ENCODE data around the gene PARP16.
A peak's percentile ranks its signal among the peaks of the same experiment; 100 is the strongest.
"Not testable (repeated sequence)": the region's sequence is repeated elsewhere in the genome, so short reads cannot be mapped to it uniquely, and the experiment has no call there.

PARP16 gene

DNA sequence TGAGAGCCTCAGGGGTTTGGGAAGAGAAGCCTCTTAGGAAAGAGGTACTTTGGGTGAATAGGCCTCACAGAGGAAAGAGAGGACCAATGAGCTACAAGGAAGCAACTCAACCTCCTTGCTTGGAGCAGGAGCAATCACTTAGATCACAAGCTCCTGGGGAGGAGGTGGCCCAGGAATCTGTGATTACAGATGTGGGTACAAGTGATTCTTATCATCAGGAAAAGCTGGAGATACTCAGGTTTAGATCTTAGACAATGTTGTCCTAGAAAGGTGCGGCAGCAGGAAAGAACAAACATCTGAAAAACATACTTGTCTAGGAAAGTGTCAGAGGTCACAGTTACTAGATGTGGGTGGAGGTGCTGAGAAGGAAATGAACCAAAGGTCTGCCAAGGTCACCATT lies 8.2 kb downstream of the PARP16 start:
- no peak for FAIRE-seq
- DNase-seq (ENCODE audit: low spot score): no peak

GRCh38 chr15:65277015-65277414 lies 9.7 kb downstream of the PARP16 start:
- DNase-seq (ENCODE audit: low spot score) (no peak), FAIRE-seq (no peak)

GRCh38 chr15:65275728-65276126 lies 11.0 kb downstream of the PARP16 start:
- FAIRE-seq: peak; percentile 63
- peak; percentile 71 for DNase-seq (ENCODE audit: low spot score)

DNA sequence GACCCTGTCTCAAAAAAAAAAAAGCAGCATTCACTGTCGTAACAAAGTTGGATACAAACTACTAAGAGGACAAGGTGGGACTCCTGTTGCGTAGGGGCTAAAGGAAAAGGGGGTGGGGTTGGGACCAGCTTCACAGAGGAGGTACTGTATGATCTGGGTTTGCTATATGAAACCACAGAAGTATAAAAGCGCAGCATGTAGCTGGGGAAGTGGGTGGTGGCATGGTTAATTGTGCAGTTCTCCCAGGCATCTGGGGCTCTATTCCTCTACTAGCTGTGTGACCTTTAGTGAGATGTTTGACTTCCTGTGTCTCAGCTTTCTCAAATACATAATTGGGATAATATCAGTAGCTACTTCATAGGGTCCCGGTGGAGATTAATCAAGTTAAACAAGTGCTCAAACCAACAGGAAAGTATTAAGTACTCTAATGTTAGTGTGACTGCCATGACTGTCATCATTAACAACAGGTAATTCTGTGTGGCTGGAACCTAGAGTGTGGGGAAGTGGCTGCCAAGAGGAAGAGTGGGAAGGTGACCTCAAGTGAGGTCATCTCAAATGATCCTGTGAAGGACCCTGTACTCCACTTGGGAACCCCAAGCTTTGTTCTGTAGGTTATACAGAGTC lies 11.5 kb downstream of the PARP16 start:
- FAIRE-seq: no peak

DNA sequence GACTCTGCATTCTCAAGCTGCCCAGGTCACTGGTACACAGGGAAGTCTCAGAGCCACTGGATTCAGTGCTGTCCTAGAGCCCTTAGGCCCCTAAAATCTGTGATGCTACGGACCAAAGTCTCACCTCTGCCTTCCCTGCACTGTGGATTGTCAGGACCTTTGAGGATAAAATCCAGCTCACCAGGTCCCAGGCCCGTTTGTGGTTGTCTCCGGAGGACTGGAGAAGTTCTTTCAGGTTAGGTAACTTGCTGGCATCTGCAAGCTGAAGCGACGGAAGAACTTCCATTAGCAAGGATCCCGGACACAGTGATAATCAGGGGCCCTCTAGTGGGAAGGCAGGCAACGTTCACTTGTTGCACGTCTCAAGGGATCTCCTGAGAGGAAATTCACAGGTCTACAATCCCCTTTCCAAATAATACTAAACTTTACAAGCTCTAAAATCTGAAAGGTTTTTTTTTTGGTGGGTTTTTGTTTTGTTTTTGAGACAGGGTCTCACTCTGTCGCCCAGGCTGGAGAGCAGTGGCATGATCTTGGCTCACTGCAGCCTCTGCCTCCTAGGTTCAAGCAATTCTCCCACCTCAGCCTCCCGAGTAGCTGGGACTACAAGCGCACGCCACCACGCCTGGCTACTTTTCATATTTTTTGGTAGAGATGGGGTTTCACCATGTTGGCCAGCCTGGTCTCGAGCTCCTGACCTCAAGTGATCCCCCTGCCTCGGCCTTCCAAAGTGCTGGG lies 15.7 kb downstream of the PARP16 start:
- FAIRE-seq: not testable (repeated sequence)
- DNase-seq (ENCODE audit: low spot score): peak; percentile 44

More for the DNA sequence above, 11.5 kb downstream of the PARP16 start:
- DNase-seq (ENCODE audit: low spot score): no peak

DNA sequence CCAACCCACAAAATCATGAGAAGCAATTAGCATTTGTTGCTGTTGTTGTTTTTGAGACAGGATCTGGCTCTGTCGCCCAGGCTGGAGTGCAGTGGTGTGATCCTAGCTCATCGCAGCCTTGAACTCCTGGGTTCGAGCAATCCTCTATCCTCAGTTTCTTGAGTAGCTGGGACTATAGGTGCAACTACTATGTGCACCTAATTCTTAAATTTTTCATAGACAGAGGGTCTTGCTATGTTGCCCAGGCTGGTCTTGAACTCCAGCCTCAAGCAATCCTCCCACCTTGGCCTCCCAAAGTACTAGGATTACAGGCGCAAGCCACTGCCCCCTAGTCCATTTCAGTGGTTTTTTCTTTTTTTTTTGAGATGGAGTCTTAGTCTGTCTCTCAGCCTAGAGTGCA lies 18.3 kb downstream of the PARP16 start:
- DNase-seq (ENCODE audit: low spot score) (no peak), FAIRE-seq (no peak)

DNA sequence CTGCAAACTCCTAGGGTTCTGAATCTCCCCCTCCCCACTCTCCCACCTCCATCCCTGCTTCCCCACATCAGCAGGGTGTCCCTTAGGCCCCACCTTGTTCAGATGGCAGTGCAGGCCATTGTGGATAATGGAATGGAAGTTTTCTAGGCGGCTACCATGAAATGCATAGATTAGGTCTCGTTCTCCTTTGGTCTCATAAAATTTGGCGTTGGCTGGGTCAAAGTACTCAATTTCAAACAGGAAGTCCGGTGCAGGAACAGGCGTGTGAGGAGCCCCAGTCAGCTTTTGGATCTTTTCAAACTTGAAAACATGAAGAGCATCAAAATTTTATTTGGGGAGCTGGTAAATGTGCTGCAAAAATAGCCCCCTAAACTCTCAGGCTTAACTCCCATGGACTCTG lies 20.2 kb downstream of the PARP16 start:
- no peak for DNase-seq (ENCODE audit: low spot score)
- FAIRE-seq: no peak

- DNase-seq (ENCODE audit: low spot score) (no peak), FAIRE-seq (no peak)
Observed at GRCh38 chr15:65264863-65265430, 21.7 kb downstream of the PARP16 start.

- no peak for DNase-seq (ENCODE audit: low spot score)
- no peak for FAIRE-seq
Observed at GRCh38 chr15:65263313-65263712, 23.4 kb downstream of the PARP16 start.

- no peak for DNase-seq (ENCODE audit: low spot score)
- no peak for FAIRE-seq
Observed at GRCh38 chr15:65260968-65261367, 25.7 kb downstream of the PARP16 start.

DNA sequence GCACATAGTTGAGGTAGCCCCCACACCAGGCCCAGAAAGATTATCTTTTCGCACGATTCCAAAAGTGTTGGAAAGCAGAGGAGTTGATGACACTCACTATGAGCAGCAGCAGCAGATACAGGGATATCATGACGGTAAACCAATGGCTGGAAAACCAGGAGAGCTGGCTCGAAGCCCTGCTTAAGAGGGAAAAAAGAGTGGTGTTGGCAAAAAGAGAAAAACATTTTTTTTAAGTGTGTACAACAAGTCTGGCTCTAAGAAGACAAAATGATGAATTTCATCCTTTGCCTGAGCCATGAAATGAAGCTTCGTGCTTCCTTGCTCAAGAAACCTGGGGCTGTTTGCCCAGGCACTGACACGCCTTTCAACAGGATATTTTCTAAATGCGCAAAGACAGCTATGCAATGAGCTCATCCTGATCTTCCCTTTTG lies 27.3 kb downstream of the PARP16 start:
- no peak for DNase-seq (ENCODE audit: low spot score)

DNA sequence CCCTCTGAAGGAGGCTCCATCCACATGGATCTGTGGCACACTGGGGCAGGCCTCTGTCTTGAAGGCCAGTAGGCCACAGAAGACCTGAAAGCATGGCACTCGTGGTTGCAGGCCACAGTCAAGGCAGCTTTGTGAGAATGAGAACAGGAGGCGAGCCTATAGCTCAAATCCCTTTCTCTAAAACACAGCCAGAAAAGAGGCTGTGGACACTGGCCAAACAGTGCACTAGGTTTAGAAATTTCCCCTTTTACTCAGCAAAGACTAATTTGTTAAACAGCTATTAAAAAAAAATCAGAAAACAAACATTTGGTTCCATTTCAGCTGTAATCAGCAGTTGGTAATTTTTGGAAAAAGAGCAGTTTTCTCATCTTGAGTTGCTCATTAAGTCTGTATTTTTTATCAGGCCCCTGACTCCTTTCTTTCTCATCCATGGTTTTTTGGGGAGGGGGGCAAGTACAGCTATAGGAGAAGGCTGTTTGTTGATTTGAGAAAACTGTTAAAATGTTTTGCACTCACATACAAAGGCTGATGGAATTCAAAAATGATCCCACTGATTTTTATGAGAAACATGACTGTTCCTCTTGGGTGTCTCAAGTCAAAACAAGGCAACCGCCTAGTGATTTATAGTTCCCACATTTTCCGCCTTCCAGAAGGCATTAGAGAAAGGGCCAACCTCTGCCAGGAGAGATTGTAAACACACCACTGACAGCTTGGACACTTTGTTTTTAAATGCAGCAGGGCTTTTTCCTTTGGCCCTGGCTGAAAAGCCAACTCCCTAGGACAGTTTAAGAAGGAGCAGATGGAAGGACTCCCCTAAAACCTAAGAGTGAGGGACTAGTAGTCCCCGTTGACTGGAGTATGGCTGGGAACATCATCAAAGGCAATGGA lies 28.1 kb downstream of the PARP16 start:
- no peak for FAIRE-seq

More for the DNA sequence above, 27.3 kb downstream of the PARP16 start:
- no peak for FAIRE-seq

DNA sequence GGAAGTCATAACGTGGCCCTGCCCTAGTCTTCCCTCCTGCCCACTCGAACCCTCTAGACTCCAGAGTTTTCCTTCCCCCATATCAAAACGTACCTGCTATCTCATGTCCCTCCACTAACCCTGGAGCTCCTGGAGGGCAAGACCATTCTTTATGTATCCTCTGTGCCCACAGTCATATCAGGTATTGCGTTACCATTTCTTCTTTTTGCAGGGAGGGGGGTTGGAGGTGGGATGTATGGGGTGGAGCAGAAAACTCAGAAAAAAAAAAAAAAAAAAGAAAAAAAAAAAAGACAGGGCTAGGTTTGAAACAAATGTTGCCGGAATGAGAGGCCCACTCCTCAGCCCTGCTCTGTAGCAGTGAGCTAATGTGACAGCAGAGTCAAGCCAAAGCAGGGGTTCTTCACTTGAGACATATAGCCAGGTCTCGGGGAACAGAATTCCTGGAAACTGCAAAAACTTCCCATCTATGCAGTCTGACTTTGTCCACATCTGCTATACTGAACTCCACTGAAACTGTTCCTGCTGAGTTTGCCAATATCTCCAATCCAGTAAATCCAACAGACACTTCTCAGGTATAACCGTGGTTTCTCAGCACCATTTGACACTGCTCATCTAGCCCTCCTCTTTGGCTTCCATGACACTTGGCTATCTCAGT lies 31.1 kb downstream of the PARP16 start:
- FAIRE-seq (no peak), DNase-seq (ENCODE audit: low spot score) (no peak)

More for the DNA sequence above, 28.1 kb downstream of the PARP16 start:
- no peak for DNase-seq (ENCODE audit: low spot score)

GRCh38 chr15:65254758-65255157 lies 31.9 kb downstream of the PARP16 start:
- FAIRE-seq: no peak
- no peak for DNase-seq (ENCODE audit: low spot score)

- FAIRE-seq: no peak
- DNase-seq (ENCODE audit: low spot score): no peak
Observed at GRCh38 chr15:65254356-65254755, 32.3 kb downstream of the PARP16 start.

DNA sequence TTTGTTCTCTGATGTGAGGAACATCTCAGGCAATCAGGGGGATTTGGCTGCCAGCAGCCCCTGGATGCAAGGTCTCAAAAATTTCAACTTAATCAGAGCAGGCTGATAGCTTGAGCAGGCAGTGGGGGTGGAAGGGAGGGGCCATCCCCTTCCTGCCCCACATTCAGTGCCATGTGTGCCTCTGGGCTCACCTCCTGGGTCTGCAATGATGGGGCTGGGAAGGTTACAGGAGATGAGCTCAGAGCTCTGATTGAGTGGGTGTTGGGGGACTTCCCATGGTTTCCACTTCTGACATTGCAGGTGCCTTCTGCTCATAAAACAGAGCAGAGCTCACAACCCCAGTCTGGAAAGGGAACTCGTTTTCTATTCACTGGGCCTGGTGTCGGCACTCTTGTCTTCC lies 37.0 kb downstream of the PARP16 start:
- DNase-seq (ENCODE audit: low spot score) (no peak), FAIRE-seq (no peak)

GRCh38 chr15:65248511-65249255 lies 38.0 kb downstream of the PARP16 start:
- FAIRE-seq (no peak), DNase-seq (ENCODE audit: low spot score) (no peak)

DNA sequence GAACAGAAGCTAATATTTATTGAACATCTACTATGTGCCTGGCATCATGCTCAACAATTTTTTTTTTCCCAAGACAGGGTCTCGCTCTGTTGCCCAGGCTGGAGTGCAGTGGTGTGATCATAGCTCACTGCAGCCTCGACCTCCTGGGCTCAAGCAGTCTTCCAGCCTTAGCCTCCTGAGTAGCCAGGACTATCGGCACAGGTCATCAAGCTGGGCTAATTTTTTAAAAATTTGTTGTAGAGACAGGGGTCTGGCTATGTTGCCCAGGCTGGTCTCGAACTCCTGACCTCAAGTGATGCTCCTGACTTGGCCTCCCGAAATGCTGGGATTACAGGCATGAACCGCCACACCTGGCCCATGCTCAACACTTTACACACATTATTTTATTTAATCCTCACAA lies 39.7 kb downstream of the PARP16 start:
- FAIRE-seq (no peak), DNase-seq (ENCODE audit: low spot score) (no peak)

- no peak for FAIRE-seq
- DNase-seq (ENCODE audit: low spot score): no peak
Observed at GRCh38 chr15:65246026-65246714, 40.5 kb downstream of the PARP16 start.

Data from RCC 7860 (cell line).